HFF-Myc (cell line): ENCODE data around the gene FTH1.
"Not testable (repeated sequence)": the region's sequence is repeated elsewhere in the genome, so short reads cannot be mapped to it uniquely, and the experiment has no call there.

Experiments used
- DNase-seq: peaks from one replicate; pipeline ENCODE4 v3.0.0-alpha.2; 2011; ENCODE audit warnings: low read depth; ENCODE audit errors: extremely low read depth
- H3K4me3 ChIP-seq: replicated peaks from 2 replicates; pipeline ENCODE4 v1.5.1; 2011; ENCODE audit warnings: low read depth, mild to moderate bottlenecking, control low read depth, low read length
- TF ChIP-seq, protein P1 (sequence below): IDR thresholded peaks from 2 replicates; pipeline ENCODE4 v1.5.1; 2012; ENCODE audit warnings: mild to moderate bottlenecking, low read depth, low read length, control low read depth; ENCODE audit errors: missing control alignments

FTH1 gene

DNA sequence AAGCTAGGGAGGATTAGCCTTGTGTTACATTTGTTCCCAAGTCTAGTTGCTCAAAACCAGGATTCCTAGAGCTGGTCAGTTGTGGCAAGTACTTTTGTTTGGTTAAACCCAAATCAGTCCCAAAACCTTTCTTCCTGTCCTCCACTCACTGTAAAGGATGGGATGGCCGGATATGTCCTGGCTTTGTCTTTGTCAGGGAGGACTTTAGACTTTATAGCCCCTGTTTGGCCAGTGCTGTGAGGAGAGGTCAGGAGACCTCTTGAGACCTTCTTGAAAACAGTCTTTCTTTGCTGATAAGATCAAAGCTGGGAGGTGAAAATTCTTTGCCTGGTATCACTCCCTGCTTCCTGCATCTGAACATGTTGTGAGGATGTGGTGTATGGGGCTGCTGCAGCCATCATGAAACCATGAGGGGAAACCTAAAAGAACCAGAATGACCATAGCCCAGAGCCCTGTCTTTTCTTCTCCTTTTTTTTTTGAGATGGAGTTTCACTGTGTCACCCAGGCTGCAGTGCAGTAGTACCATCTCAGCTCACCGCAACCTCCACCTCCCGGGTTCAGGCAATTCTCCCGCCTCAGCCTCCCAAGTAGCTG, 43.6 kb upstream of the FTH1 start:
- no peak overlapping the region for H3K4me3 ChIP-seq
- no peak for DNase-seq
- TF ChIP-seq, protein P1, sequence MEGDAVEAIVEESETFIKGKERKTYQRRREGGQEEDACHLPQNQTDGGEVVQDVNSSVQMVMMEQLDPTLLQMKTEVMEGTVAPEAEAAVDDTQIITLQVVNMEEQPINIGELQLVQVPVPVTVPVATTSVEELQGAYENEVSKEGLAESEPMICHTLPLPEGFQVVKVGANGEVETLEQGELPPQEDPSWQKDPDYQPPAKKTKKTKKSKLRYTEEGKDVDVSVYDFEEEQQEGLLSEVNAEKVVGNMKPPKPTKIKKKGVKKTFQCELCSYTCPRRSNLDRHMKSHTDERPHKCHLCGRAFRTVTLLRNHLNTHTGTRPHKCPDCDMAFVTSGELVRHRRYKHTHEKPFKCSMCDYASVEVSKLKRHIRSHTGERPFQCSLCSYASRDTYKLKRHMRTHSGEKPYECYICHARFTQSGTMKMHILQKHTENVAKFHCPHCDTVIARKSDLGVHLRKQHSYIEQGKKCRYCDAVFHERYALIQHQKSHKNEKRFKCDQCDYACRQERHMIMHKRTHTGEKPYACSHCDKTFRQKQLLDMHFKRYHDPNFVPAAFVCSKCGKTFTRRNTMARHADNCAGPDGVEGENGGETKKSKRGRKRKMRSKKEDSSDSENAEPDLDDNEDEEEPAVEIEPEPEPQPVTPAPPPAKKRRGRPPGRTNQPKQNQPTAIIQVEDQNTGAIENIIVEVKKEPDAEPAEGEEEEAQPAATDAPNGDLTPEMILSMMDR = no peak

DNA sequence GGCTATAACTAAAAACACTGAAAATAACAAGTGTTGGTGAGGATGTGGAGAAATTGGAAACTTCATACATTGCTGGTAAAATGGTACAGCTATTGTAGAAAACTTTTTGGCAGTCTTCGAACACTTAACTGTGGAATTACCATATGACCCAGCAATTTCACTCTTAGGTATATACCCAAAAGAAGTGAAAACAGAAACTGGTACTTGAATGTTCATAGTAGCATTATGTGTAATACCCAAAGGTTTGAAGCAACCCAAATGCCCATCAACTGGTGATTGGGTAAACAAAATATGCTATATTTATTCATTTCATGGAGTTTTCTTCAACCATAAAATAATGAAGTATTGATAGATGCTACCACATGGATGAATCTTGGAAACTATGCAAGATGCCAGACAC, 40.8 kb upstream of the FTH1 start:
- no peak overlapping the region for H3K4me3 ChIP-seq
- TF ChIP-seq, protein P1 = no peak
- no peak for DNase-seq

DNA sequence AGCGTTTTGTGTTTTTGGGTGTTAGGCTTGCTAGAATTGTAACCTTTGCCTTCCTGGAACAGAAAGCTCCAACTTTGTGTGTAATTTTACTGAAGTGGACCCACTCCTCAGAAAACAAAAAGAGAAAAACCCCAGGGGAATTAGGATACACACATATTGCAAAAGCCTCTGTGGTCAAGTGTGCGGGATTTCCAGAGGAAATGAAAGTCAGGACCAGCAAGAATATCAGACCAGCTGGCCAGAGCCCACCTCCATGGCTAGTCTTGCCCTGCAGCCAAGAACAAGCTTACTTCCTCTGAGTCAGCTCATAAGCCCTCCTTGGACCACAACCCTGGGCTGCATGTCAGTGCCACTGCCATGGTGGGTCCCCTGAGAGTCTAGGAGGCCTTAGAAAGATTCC, 37.0 kb upstream of the FTH1 start:
- TF ChIP-seq, protein P1 = no peak
- H3K4me3 ChIP-seq = no peak overlapping the region
- DNase-seq = peak; percentile 36

DNA sequence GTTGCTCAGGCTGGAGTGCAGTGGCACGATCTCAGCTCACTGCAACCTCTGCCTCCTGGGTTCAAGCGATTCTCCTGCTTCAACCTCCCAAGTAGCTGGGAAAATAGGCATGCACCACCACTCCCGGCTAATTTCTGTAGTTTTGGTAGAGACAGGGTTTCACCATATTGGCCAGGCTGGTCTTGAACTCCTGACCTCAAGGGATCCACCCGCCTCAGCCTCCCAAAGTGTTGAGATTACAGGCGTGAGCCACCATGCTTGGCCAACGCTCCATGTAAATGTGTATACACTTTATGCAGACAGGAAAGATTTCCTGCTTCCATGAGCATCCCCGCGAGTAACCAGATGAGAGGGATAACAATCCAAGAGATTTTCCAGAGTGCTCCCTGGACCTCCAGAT, 34.8 kb upstream of the FTH1 start:
- DNase-seq, H3K4me3 ChIP-seq: not testable (repeated sequence)

DNA sequence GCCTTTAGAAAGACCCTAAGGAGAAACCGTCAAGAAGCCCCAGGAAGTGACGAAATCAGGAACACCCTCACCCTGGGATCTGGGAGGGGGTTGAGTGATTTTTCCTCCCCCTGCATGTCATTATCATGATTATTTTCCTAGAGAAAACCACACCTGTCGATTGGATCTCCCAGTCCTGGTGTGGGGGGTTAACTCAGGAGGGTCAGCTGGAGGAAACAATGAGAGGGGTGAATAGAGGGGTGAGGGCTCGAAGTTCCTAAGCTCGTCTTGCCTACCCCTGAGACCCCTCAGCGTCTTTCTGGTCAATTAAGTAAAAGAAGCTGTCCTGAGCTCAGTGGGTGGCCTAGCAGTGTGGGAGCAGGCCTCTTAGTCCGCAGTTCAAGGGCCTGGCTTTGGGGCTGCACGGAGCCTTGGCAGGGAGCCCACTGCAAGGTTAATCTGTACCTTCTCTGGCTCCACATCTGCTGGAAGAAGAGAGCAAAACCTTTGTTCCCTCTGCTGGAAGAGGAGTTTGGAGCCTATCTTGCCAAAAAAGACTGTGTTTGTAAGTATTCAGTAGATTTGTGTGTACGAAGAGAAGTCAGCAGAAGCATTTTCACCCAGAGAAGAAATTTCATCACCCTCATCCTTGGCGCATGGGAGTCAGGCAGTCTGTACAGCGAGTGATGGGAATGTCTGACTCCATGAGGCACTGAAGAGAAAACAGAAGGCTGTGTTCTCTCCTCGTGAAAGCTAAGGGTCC, 34.2 kb upstream of the FTH1 start:
- no peak for DNase-seq
- H3K4me3 ChIP-seq = no peak overlapping the region
- TF ChIP-seq, protein P1 = no peak

DNA sequence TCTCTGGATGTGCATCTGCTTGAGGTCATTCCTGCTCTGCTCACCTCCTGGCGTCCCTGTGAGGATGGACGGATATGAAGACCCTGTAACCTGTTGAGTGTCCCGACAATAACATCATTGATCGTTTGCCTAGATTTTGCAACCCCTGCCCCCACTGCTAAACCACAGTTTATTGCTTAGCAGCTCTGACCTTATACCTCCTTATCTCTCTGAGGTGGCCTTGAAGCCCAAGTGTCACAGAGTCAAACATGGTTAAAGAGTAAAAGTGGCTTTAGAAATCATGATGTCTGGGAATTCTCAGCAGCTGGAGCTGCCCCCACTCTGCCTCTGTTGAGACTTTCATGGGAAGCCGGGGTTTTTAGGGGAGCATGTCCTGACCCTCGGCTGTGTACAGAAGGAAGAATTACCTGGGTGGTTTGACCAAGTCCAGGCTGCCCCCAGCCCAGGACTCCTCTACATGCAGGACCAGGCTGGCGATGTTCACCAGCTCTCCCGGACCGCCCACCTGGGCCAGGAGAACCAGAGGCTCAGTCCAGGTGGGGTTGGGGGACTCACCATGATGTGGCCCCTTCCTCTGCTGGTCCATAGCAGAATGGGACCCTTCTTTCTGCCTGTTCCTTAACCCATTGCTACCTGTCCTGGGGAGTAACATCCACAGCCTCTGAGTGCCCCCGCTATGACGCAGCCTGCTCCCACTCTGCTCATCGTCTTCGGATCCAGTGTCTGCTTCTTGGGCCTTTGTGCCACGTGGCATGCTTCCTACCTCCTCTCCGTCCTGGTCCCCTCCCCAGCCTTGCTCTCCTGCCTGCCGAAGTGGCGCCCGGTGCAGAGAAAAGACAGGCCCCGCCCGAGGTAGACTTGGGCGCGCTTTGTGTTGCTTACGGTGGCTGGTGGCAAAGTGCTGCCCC, 33.4 kb upstream of the FTH1 start:
- DNase-seq = no peak
- TF ChIP-seq, protein P1 = no peak

More for the DNA sequence above, 33.4 kb upstream of the FTH1 start:
- H3K4me3 ChIP-seq = no peak overlapping the region
